GM23248 (cell line): Measurements from ENCODE around the gene FKBP8. TPM values are rescaled to one million over a fixed set of nuclear protein-coding genes. Genes with fewer than 3 reads are reported as not detected.

Source experiments
- DNase-seq: peaks from one replicate; pipeline ENCODE4 v3.0.0-alpha.2; 2015
- H2AFZ ChIP-seq: fragments of 200-600 bp; sonication (generic); 2 replicates; pipeline ENCODE4 v1.6.1; 2016; ENCODE audit warnings: antibody characterized with exemption
- H3F3A ChIP-seq: fragments of 200-600 bp; sonication (generic); 2 replicates; pipeline ENCODE4 v1.6.1; 2016; ENCODE audit warnings: mild to moderate bottlenecking, antibody characterized with exemption, mixed run types; ENCODE audit not compliant: insufficient read depth
- H3K27ac ChIP-seq: fragments of 200-600 bp; sonication (generic); 2 replicates; pipeline ENCODE4 v1.5.1; 2016; ENCODE audit warnings: mild to moderate bottlenecking
- H3K27me3 ChIP-seq: fragments of 200-600 bp; sonication (generic); replicated peaks from 2 replicates; pipeline ENCODE4 v1.6.1; 2016; ENCODE audit warnings: mild to moderate bottlenecking; ENCODE audit not compliant: insufficient read depth
- H3K36me3 ChIP-seq: fragments of 200-600 bp; sonication (generic); 2 replicates; pipeline ENCODE4 v1.6.1; 2016; ENCODE audit warnings: low read depth, mild to moderate bottlenecking
- H3K4me1 ChIP-seq: fragments of 200-600 bp; sonication (generic); 2 replicates; pipeline ENCODE4 v1.6.1; 2016; ENCODE audit warnings: mild to moderate bottlenecking; ENCODE audit not compliant: insufficient read depth
- H3K4me2 ChIP-seq: fragments of 200-600 bp; sonication (generic); one replicate; pipeline ENCODE4 v1.6.1; 2016; ENCODE audit warnings: mild to moderate bottlenecking; ENCODE audit not compliant: unreplicated experiment
- H3K4me3 ChIP-seq: fragments of 200-600 bp; sonication (generic); 2 replicates; pipeline ENCODE4 v1.5.1; 2016; ENCODE audit warnings: mild to moderate bottlenecking
- H3K79me2 ChIP-seq: fragments of 200-600 bp; sonication (generic); 2 replicates; pipeline ENCODE4 v1.6.1; 2016; ENCODE audit warnings: mild to moderate bottlenecking; ENCODE audit not compliant: insufficient read depth
- H3K9ac ChIP-seq: fragments of 200-600 bp; sonication (generic); 2 replicates; pipeline ENCODE4 v1.6.1; 2016; ENCODE audit warnings: mild to moderate bottlenecking
- H3K9me2 ChIP-seq: fragments of 200-600 bp; sonication (generic); 2 replicates; pipeline ENCODE4 v1.6.1; 2016; ENCODE audit warnings: mixed run types, mild to moderate bottlenecking, moderate library complexity; ENCODE audit not compliant: insufficient read depth
- H3K9me3 ChIP-seq: fragments of 200-600 bp; sonication (generic); one replicate; pipeline ENCODE4 v1.6.1; 2017; ENCODE audit warnings: low read depth
- H4K20me1 ChIP-seq: fragments of 200-600 bp; sonication (generic); 2 replicates; pipeline ENCODE4 v1.6.0; 2016; ENCODE audit not compliant: insufficient read depth
- EZH2 ChIP-seq: fragments of 200-600 bp; sonication (generic); IDR thresholded peaks from 2 replicates; pipeline ENCODE4 v1.6.1; 2018; ENCODE audit warnings: antibody characterized with exemption, mild to moderate bottlenecking; ENCODE audit not compliant: insufficient read depth, poor library complexity, severe bottlenecking
- EZH2phosphoT487 ChIP-seq: fragments of 200-600 bp; sonication (generic); IDR thresholded peaks from 2 replicates; pipeline ENCODE4 v1.6.1; 2018; ENCODE audit warnings: antibody characterized with exemption, moderate library complexity, mild to moderate bottlenecking, low read depth; ENCODE audit not compliant: insufficient read depth
- WGBS, 2 experiments: methylation state at CpG; one replicate each; pipeline ENCODE4 v1.1.6; 2015 to 2017; ENCODE audit warnings: low lambda C conversion rate in 2 of 2, low coverage in 1 of 2; ENCODE audit errors: missing lambda C conversion rate in 2 of 2; 5-methylcytosine and 5-hydroxymethylcytosine counted together
- in situ Hi-C: fragments of 300-500 bp; cut with MboI; formaldehyde crosslinking; loops from 2 replicates; pipeline ENCODE4 v1.15.0; 2020
- polyA plus RNA-seq: library from polyadenylated mRNA; unstranded; fragments of >200 nt; fragmentation: Nextera tagmentation; extraction: Ambion mirVana; gene quantifications from 2 replicates; pipeline ENCODE4 v1.2.1, GENCODE V29; 2016
- total RNA-seq: library from RNA; depleted of rRNA; stranded (reverse); fragments of >200 nt; shearing (Covaris generic); gene quantifications from 2 replicates; pipeline ENCODE4 v1.2.3, GENCODE V29; 2014

Gene FKBP8
- total and polyA plus RNA-seq, 2 experiments from 2014 or later: 195 to 466 TPM

GRCh38 chr19:18502246-18502637 lies 41.1 kb downstream of the FKBP8 start:
- Histone ChIP-seq H3K4me3 (no peak overlapping the region), H2AFZ (no peak overlapping the region), H3K79me2 (peaks cover 100% of the 10 kb centered on the region), H3K9me3 (no peaks in the 10 kb centered on the region), H3K4me2 (no peak overlapping the region), H3K27me3 (no peaks in the 10 kb centered on the region), H3K9ac (no peak overlapping the region), H3K4me1 (peaks cover 25% of the 10 kb centered on the region), H3K9me2 (no peaks in the 10 kb centered on the region), H3F3A (peaks cover 2% of the 10 kb centered on the region; the same call in 1 of the 2 replicates), H3K36me3 (no peaks in the 10 kb centered on the region), H3K27ac (no peak overlapping the region), H4K20me1 (peaks cover 42% of the 10 kb centered on the region)
- TF ChIP-seq EZH2phosphoT487: no peak
- TF ChIP-seq EZH2: no peak
- WGBS, 2 experiments: 76 to 79% methylated on average over 7 of the region's 7 CpGs
- in situ Hi-C loops: no loop called here
- DNase-seq: no peak

GRCh38 chr19:18501832-18502231 lies 41.5 kb downstream of the FKBP8 start:
- in situ Hi-C loops: no loop called here

GRCh38 chr19:18501351-18501750 lies 42.0 kb downstream of the FKBP8 start:
- in situ Hi-C loops: no loop called here
- Histone ChIP-seq H3F3A (peaks cover 11% of the 10 kb centered on the region; the same call in 1 of the 2 replicates), H2AFZ (no peak overlapping the region), H3K9me2 (no peaks in the 10 kb centered on the region), H3K9ac (no peak overlapping the region), H3K27me3 (no peaks in the 10 kb centered on the region), H3K4me1 (peaks cover 23% of the 10 kb centered on the region), H3K9me3 (no peaks in the 10 kb centered on the region), H3K4me2 (no peak overlapping the region), H3K36me3 (no peaks in the 10 kb centered on the region), H3K79me2 (peaks cover 100% of the 10 kb centered on the region), H3K4me3 (no peak overlapping the region), H4K20me1 (peaks cover 46% of the 10 kb centered on the region), H3K27ac (no peak overlapping the region)
- TF ChIP-seq EZH2phosphoT487: no peak
- TF ChIP-seq EZH2: no peak
- no peak for DNase-seq
- 88 to 92% methylated on average over 12 to 13 of the region's 13 CpGs for WGBS, 2 experiments

More at GRCh38 chr19:18501832-18502231, 41.5 kb downstream of the FKBP8 start:
- Histone ChIP-seq H2AFZ (no peak overlapping the region), H3K79me2 (peaks cover 100% of the 10 kb centered on the region), H3K9ac (no peak overlapping the region), H4K20me1 (peaks cover 42% of the 10 kb centered on the region), H3K36me3 (no peaks in the 10 kb centered on the region), H3K9me3 (no peaks in the 10 kb centered on the region), H3K9me2 (no peaks in the 10 kb centered on the region), H3K27me3 (no peaks in the 10 kb centered on the region), H3K4me1 (peaks cover 22% of the 10 kb centered on the region), H3K27ac (no peak overlapping the region), H3K4me3 (no peak overlapping the region), H3F3A (peaks cover 6% of the 10 kb centered on the region; the same call in 1 of the 2 replicates), H3K4me2 (no peak overlapping the region)
- TF ChIP-seq EZH2: no peak
- TF ChIP-seq EZH2phosphoT487: no peak
- 62 to 66% methylated on average over 9 of the region's 9 CpGs for WGBS, 2 experiments
- no peak for DNase-seq

- no peak overlapping the region for H3K9ac ChIP-seq
- no peak overlapping the region for H3K4me2 ChIP-seq
- no peak for DNase-seq
- H3K9me3 ChIP-seq: no peaks in the 10 kb centered on the region
- in situ Hi-C loops: no loop called here
- H3F3A ChIP-seq: peaks cover 16% of the 10 kb centered on the region
- H2AFZ ChIP-seq: no peak overlapping the region
- H3K9me2 ChIP-seq: no peaks in the 10 kb centered on the region
- peaks cover 43% of the 10 kb centered on the region for H4K20me1 ChIP-seq
- peaks cover 100% of the 10 kb centered on the region for H3K79me2 ChIP-seq
- H3K27ac ChIP-seq: no peak overlapping the region
- H3K27me3 ChIP-seq: no peaks in the 10 kb centered on the region
- H3K4me1 ChIP-seq: peaks cover 29% of the 10 kb centered on the region
- no peak for TF ChIP-seq EZH2
- H3K36me3 ChIP-seq: no peaks in the 10 kb centered on the region
- no peak overlapping the region for H3K4me3 ChIP-seq
- WGBS, 2 experiments: 82 to 88% methylated on average over 11 of the region's 11 CpGs
Observed at GRCh38 chr19:18500799-18501198, 42.6 kb downstream of the FKBP8 start.

GRCh38 chr19:18500376-18500775 lies 43.0 kb downstream of the FKBP8 start:
- Histone ChIP-seq H3K27ac (no peak overlapping the region), H2AFZ (no peak overlapping the region), H3K4me3 (no peak overlapping the region), H3K4me1 (peaks cover 27% of the 10 kb centered on the region), H3K9me2 (no peaks in the 10 kb centered on the region), H3K9me3 (no peaks in the 10 kb centered on the region), H3K79me2 (peaks cover 100% of the 10 kb centered on the region), H4K20me1 (peaks cover 38% of the 10 kb centered on the region), H3K36me3 (no peaks in the 10 kb centered on the region), H3K4me2 (no peak overlapping the region), H3K9ac (no peak overlapping the region), H3K27me3 (no peaks in the 10 kb centered on the region), H3F3A (peaks cover 16% of the 10 kb centered on the region)
- no peak for DNase-seq
- in situ Hi-C loops: no loop called here
- no peak for TF ChIP-seq EZH2phosphoT487
- TF ChIP-seq EZH2: no peak
- 60 to 69% methylated on average over 7 of the region's 7 CpGs for WGBS, 2 experiments
